Sigmoid colon (tissue), 7 donors: Measurements from ENCODE around the gene PTPRH. TPM values are rescaled to one million over a fixed set of nuclear protein-coding genes. Genes with fewer than 3 reads are reported as not detected.

ENCODE experiments used
- DNase-seq: peaks from one replicate; pipeline ENCODE4 v3.0.0-alpha.2; 2019
- H3K27ac ChIP-seq, 4 donors: fragments of 200-600 bp; sonication (generic); one replicate each; pipeline ENCODE4 v1.5.1; 2016 to 2019; ENCODE audit warnings: mild to moderate bottlenecking in 1 of 4
- H3K27me3 ChIP-seq, 3 donors: fragments of 200-600 bp; sonication (generic); one replicate each; pipeline ENCODE4 v1.5.1; 2019; ENCODE audit warnings: mild to moderate bottlenecking in 1 of 3
- H3K36me3 ChIP-seq, 4 donors: fragments of 200-600 bp; sonication (generic); one replicate each; pipeline ENCODE4 v1.5.1; 2016 to 2019
- H3K4me1 ChIP-seq, 4 donors: fragments of 200-600 bp; sonication (generic); one replicate each; pipeline ENCODE4 v1.5.1; 2017 to 2019
- H3K4me3 ChIP-seq, 4 donors: fragments of 200-600 bp; sonication (generic); one replicate each; pipeline ENCODE4 v1.5.1; 2017 to 2019; ENCODE audit warnings: mild to moderate bottlenecking in 2 of 4, moderate library complexity in 1 of 4
- H3K9me3 ChIP-seq, 4 donors: fragments of 200-600 bp in 3 of 4; sonication (generic) in 3 of 4; one replicate each; pipeline versions ENCODE4 v1.5.1 to v1.6.1; 2013 to 2019
- EP300 ChIP-seq, 4 donors: sonication (generic); formaldehyde crosslinking; IDR thresholded peaks; one replicate each; pipeline ENCODE4 v1.6.1; 2017; ENCODE audit warnings: antibody characterized with exemption in 4 of 4
- POLR2A ChIP-seq, 2 donors: fragments of 450-650 bp; IDR thresholded peaks; one replicate each; pipeline ENCODE4 v1.6.1; 2016; ENCODE audit warnings: antibody characterized with exemption in 2 of 2, mild to moderate bottlenecking in 2 of 2, moderate library complexity in 2 of 2
- POLR2AphosphoS5 ChIP-seq, 4 donors: sonication (generic); formaldehyde crosslinking; IDR thresholded peaks; one replicate each; pipeline ENCODE4 v1.6.1; 2017; ENCODE audit warnings: antibody characterized with exemption in 4 of 4
- WGBS, 2 donors: extraction: QIAGEN DNeasy Blood & Tissue Kit; methylation state at CpG; one replicate each; pipeline ENCODE4 v1.1.7; 2013; 5-methylcytosine and 5-hydroxymethylcytosine counted together
- intact Hi-C: fragments of 100-400 bp; cut with DNase I; formaldehyde crosslinking; loops from one replicate; pipeline ENCODE4 v1.15.1; 2023
- polyA plus RNA-seq, 3 donors: library from polyadenylated mRNA; stranded (reverse); fragments of 200-250 nt; gene quantifications; one replicate each; pipeline ENCODE4 v1.2.3, GENCODE V29; 2013
- total RNA-seq, 4 donors: library from RNA; depleted of rRNA; stranded (reverse); fragments of >200 nt; gene quantifications; one replicate each; pipeline ENCODE4 v1.1.0, GENCODE V29; 2016
- TF ChIP-seq, protein P1 (sequence below), 4 experiments: fragments of 450-650 bp in 3 of 4; fragments of 200-600 bp in 1 of 4; IDR thresholded peaks; one replicate each; pipeline ENCODE4 v1.5.1; 2016 to 2019; ENCODE audit warnings: antibody characterized with exemption in 4 of 4, mild to moderate bottlenecking in 3 of 4, moderate library complexity in 2 of 4
- donor health status: healthy with polysubstance abuse.
- donor health status: Bipolar disorder and iron deficiency.
- donor health status: healthy.

Gene PTPRH
- total and polyA plus RNA-seq, 7 donors = 0.95 to 61.3 (median 4.3) TPM

DNA sequence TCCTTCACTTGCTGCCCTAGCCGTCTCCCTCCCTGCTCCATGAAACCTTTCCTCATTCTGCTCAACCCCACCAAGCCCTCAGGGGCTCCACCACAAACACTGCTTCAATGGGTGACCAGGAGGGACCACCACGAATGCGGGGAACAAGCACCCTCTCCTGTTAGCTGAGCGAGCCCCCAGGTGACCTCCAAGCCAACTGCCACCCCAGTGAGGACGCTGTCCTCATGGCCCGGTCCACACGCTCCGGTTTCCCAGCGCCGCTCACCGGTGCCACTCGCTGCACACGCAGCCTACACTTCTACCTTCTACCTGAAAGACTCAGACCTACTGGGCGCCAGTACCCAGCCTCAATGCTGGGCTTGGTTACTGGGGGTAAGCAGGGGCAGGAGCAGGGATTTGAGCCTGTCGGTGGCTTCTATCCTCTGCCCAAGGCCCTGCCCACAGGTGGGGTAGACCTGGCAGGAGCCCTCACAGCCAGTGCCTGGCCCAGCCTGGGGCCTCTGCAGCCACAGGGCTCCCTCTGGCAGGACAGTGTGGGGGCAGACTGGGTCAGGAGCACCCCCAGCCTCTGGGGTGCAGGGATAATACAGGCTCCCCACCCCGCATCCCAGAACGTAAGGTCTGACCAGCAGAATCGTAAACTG, 20.0 kb upstream of the PTPRH start:
- Histone ChIP-seq H3K9me3 (no peaks in the 10 kb centered on the region), H3K27ac (peak overlapping the region in 2 of 4 donors; percentile 56 to 67), H3K36me3 (peaks cover 23 to 63% (median 35%) of the 10 kb centered on the region in 4 donors), H3K4me1 (peaks cover 0 to 24% (median 19%) of the 10 kb centered on the region in 4 donors), H3K4me3 (no peak overlapping the region), H3K27me3 (no peaks in the 10 kb centered on the region)
- 92 to 93% methylated on average over 18 of the region's 18 CpGs for WGBS, 2 donors
- no peak for TF ChIP-seq POLR2A (IDR thresholded peaks at IDR 0.05)
- TF ChIP-seq POLR2AphosphoS5 (IDR thresholded peaks at IDR 0.05) = no peak
- TF ChIP-seq, protein P1, sequence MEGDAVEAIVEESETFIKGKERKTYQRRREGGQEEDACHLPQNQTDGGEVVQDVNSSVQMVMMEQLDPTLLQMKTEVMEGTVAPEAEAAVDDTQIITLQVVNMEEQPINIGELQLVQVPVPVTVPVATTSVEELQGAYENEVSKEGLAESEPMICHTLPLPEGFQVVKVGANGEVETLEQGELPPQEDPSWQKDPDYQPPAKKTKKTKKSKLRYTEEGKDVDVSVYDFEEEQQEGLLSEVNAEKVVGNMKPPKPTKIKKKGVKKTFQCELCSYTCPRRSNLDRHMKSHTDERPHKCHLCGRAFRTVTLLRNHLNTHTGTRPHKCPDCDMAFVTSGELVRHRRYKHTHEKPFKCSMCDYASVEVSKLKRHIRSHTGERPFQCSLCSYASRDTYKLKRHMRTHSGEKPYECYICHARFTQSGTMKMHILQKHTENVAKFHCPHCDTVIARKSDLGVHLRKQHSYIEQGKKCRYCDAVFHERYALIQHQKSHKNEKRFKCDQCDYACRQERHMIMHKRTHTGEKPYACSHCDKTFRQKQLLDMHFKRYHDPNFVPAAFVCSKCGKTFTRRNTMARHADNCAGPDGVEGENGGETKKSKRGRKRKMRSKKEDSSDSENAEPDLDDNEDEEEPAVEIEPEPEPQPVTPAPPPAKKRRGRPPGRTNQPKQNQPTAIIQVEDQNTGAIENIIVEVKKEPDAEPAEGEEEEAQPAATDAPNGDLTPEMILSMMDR (IDR thresholded peaks at IDR 0.05) = no peak
- TF ChIP-seq EP300 (IDR thresholded peaks at IDR 0.05) = no peak
- DNase-seq = no peak
- intact Hi-C loops = no loop called here

DNA sequence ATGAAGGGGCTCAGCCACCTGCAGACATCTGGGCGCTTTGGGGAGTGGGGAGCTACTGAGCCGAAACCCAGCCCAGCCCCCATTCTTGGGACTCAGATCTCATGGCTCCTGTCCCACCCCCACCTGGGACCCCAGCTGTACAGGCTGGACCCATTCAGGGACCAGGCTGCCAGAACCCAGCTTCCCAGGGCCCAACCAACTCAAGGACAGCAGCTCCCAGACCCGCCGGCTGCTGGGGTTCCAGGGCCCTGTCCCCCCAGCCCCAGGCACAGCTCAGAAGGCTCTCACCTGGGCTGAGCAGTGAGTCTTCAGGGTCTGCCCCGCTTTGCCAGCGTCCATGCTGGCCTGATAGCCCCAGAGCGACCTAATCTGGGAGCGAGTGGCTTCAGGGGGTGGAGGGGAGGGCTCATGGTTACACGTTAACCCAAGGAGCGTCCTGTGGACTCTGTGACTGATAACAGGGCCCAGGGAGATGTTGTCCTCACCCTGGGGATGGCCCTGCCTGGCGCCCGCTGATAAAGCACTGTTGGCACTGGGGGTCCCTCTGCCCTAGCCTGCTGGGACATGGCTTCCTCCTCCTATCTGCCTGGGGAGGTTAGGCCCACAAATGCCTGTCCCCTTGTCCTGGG, 19.2 kb upstream of the PTPRH start, which contains the start of gene TMEM86B:
TMEM86B (minus strand) TSS at position 361 of the 629 bp plus-strand sequence; CDS start at position 339, 22 bp downstream.
- TF ChIP-seq POLR2AphosphoS5 (IDR thresholded peaks at IDR 0.05) (no peak), POLR2A (IDR thresholded peaks at IDR 0.05) (no peak), EP300 (IDR thresholded peaks at IDR 0.05) (no peak)
- TF ChIP-seq, protein P1 (IDR thresholded peaks at IDR 0.05) = no peak
- intact Hi-C loops = no loop called here
- Histone ChIP-seq H3K27me3 (no peaks in the 10 kb centered on the region), H3K4me3 (no peak within 1 kb of the TSS), H3K27ac (peak within 1 kb of the TSS in 3 of 4 donors; percentile 55 to 67 (median 56)), H3K9me3 (no peaks in the 10 kb centered on the region), H3K4me1 (peaks cover 0 to 24% (median 19%) of the 10 kb centered on the region in 4 donors), H3K36me3 (peaks cover 23 to 55% (median 35%) of the 10 kb centered on the region in 4 donors)
- DNase-seq = no peak
- WGBS, 2 donors = 50 to 78% methylated on average over 12 of the region's 12 CpGs

- DNase-seq = no peak
- intact Hi-C loops = no loop called here
- H3K36me3 ChIP-seq = peaks cover 23 to 50% (median 33%) of the 10 kb centered on the region in 4 donors
- H3K9me3 ChIP-seq = no peaks in the 10 kb centered on the region
- H3K4me3 ChIP-seq = no peak overlapping the region
- peak overlapping the region in 3 of 4 donors; percentile 55 to 67 (median 56) for H3K27ac ChIP-seq
- WGBS, 2 donors = 77 to 88% methylated on average over 17 of the region's 17 CpGs
- H3K4me1 ChIP-seq = peaks cover 0 to 24% (median 19%) of the 10 kb centered on the region in 4 donors
- H3K27me3 ChIP-seq = no peaks in the 10 kb centered on the region
- TF ChIP-seq, protein P1 (IDR thresholded peaks at IDR 0.05) = no peak
- TF ChIP-seq POLR2AphosphoS5 (IDR thresholded peaks at IDR 0.05) = peak in 3 of 4 donors; percentile 29 to 78 (median 62)
These were observed 18.7 kb upstream of the PTPRH start for GRCh38 chr19:55228015-55228391.

- peak overlapping the region in 3 of 4 donors; percentile 55 to 67 (median 56) for H3K27ac ChIP-seq
- H3K4me3 ChIP-seq = no peak overlapping the region
- no peaks in the 10 kb centered on the region for H3K9me3 ChIP-seq
- H3K4me1 ChIP-seq = peaks cover 0 to 24% (median 19%) of the 10 kb centered on the region in 4 donors
- intact Hi-C loops = no loop called here
- TF ChIP-seq POLR2AphosphoS5 (IDR thresholded peaks at IDR 0.05) (no peak), EP300 (IDR thresholded peaks at IDR 0.05) (no peak), POLR2A (IDR thresholded peaks at IDR 0.05) (no peak)
- TF ChIP-seq, protein P1 (IDR thresholded peaks at IDR 0.05) = no peak
- H3K36me3 ChIP-seq = peaks cover 22 to 45% (median 30%) of the 10 kb centered on the region in 4 donors
- no peak for DNase-seq
- H3K27me3 ChIP-seq = no peaks in the 10 kb centered on the region
- WGBS, 2 donors = 91 to 93% methylated on average over 25 of the region's 25 CpGs
These were observed 18.1 kb upstream of the PTPRH start for GRCh38 chr19:55227241-55228014.
